Smooth muscle cell (in vitro differentiated cells): ENCODE results near the gene FMN1. TPM values are rescaled to one million over a fixed set of nuclear protein-coding genes. Genes with fewer than 3 reads are reported as not detected.

Source experiments
- DNase-seq: peaks from one replicate; lab custom pipeline; 2025; ENCODE audit not compliant: unreplicated experiment; lab: John Stamatoyannopoulos, UW
- H2AFZ ChIP-seq: fragments of 200-600 bp; sonication (generic); 2 replicates; pipeline ENCODE4 v1.6.0; 2016; ENCODE audit warnings: antibody characterized with exemption, low read depth, mild to moderate bottlenecking
- H3F3A ChIP-seq: fragments of 200-600 bp; sonication (generic); 2 replicates; pipeline ENCODE4 v1.6.0; 2017; ENCODE audit warnings: antibody characterized with exemption, low read depth
- H3K27ac ChIP-seq: fragments of 200-600 bp; sonication (generic); 2 replicates; pipeline ENCODE4 v1.5.1; 2016; ENCODE audit warnings: low read depth, mild to moderate bottlenecking
- H3K27me3 ChIP-seq: fragments of 200-600 bp; sonication (generic); 2 replicates; pipeline ENCODE4 v1.6.1; 2016; ENCODE audit warnings: low read depth, mild to moderate bottlenecking
- H3K36me3 ChIP-seq: fragments of 200-600 bp; sonication (generic); 2 replicates; pipeline ENCODE4 v1.5.1; 2016; ENCODE audit warnings: low read depth
- H3K4me1 ChIP-seq: fragments of 200-600 bp; sonication (generic); 2 replicates; pipeline ENCODE4 v1.5.1; 2016; ENCODE audit warnings: low read depth
- H3K4me2 ChIP-seq: fragments of 200-600 bp; sonication (generic); 2 replicates; pipeline ENCODE4 v1.6.0; 2016; ENCODE audit warnings: mild to moderate bottlenecking
- H3K4me3 ChIP-seq: fragments of 200-600 bp; sonication (generic); 2 replicates; pipeline ENCODE4 v1.5.1; 2016; ENCODE audit warnings: mild to moderate bottlenecking
- H3K79me2 ChIP-seq: fragments of 200-600 bp; sonication (generic); 2 replicates; pipeline ENCODE4 v1.6.0; 2016; ENCODE audit warnings: low read depth, mild to moderate bottlenecking
- H3K9ac ChIP-seq: fragments of 200-600 bp; sonication (generic); 2 replicates; pipeline ENCODE4 v1.6.0; 2016; ENCODE audit warnings: low read depth
- H3K9me3 ChIP-seq: fragments of 200-600 bp; sonication (generic); replicated peaks from 2 replicates; pipeline ENCODE4 v1.5.1; 2016; ENCODE audit warnings: low read depth
- H4K20me1 ChIP-seq: fragments of 200-600 bp; sonication (generic); 2 replicates; pipeline ENCODE4 v1.6.0; 2016; ENCODE audit warnings: low read depth
- CTCF ChIP-seq: fragments of 200-600 bp; sonication (generic); IDR thresholded peaks from 2 replicates; pipeline ENCODE4 v1.5.1; 2017; ENCODE audit warnings: borderline replicate concordance, mild to moderate bottlenecking, antibody characterized with exemption; ENCODE audit not compliant: insufficient read depth, poor library complexity, severe bottlenecking
- WGBS: methylation state at CpG from one replicate; pipeline ENCODE4 v1.1.7; 2016; ENCODE audit warnings: low lambda C conversion rate; 5-methylcytosine and 5-hydroxymethylcytosine counted together
- polyA plus RNA-seq: library from polyadenylated mRNA; unstranded; fragments of >200 nt; fragmentation: Nextera tagmentation; extraction: Ambion mirVana; gene quantifications from 2 replicates; pipeline ENCODE4 v1.2.1, GENCODE V29; 2016
- total RNA-seq: library from RNA; depleted of rRNA; stranded (reverse); fragments of >200 nt; gene quantifications from 2 replicates; pipeline ENCODE4 v1.2.3, GENCODE V29; 2014

Gene FMN1
- total and polyA plus RNA-seq, 2 experiments from 2014 or later, result 0.08 to 4.0 TPM

GRCh38 chr15:32778391-32779176 lies 415.9 kb downstream of the FMN1 start:
- Histone ChIP-seq H3K36me3 (no peaks in the 10 kb centered on the region), H4K20me1 (no peaks in the 10 kb centered on the region), H3K9ac (no peak overlapping the region), H3K27ac (no peak overlapping the region), H3F3A (peaks cover 5% of the 10 kb centered on the region), H3K27me3 (no peaks in the 10 kb centered on the region), H3K79me2 (no peaks in the 10 kb centered on the region), H3K9me3 (no peaks in the 10 kb centered on the region), H2AFZ (no peak overlapping the region), H3K4me2 (no peak overlapping the region), H3K4me1 (peaks cover 4% of the 10 kb centered on the region), H3K4me3 (no peak overlapping the region)
- 88% methylated on average over 4 of the region's 4 CpGs for WGBS
- TF ChIP-seq CTCF, result no peak
- DNase-seq, result no peak

GRCh38 chr15:32775103-32775502 lies 419.4 kb downstream of the FMN1 start:
- no peak overlapping the region for H2AFZ ChIP-seq
- H3F3A ChIP-seq, result peaks cover 5% of the 10 kb centered on the region
- H3K4me1 ChIP-seq, result no peaks in the 10 kb centered on the region
- H3K36me3 ChIP-seq, result no peaks in the 10 kb centered on the region
- DNase-seq, result no peak
- TF ChIP-seq CTCF, result no peak
- no peaks in the 10 kb centered on the region for H3K27me3 ChIP-seq
- WGBS, result 84% methylated on average over 3 of the region's 3 CpGs
- H3K27ac ChIP-seq, result no peak overlapping the region
- H3K9me3 ChIP-seq, result no peaks in the 10 kb centered on the region
- H3K79me2 ChIP-seq, result no peaks in the 10 kb centered on the region
- H4K20me1 ChIP-seq, result no peaks in the 10 kb centered on the region
- no peak overlapping the region for H3K4me3 ChIP-seq
- H3K9ac ChIP-seq, result no peak overlapping the region
- no peak overlapping the region for H3K4me2 ChIP-seq

GRCh38 chr15:32774022-32774421 lies 420.5 kb downstream of the FMN1 start:
- no peak overlapping the region for H2AFZ ChIP-seq
- H3K9me3 ChIP-seq, result no peaks in the 10 kb centered on the region
- H3K79me2 ChIP-seq, result no peaks in the 10 kb centered on the region
- 62% methylated on average over 4 of the region's 4 CpGs for WGBS
- no peak overlapping the region for H3K9ac ChIP-seq
- no peaks in the 10 kb centered on the region for H4K20me1 ChIP-seq
- no peaks in the 10 kb centered on the region for H3K36me3 ChIP-seq
- no peaks in the 10 kb centered on the region for H3K4me1 ChIP-seq
- H3K4me3 ChIP-seq, result no peak overlapping the region
- peaks cover 5% of the 10 kb centered on the region for H3F3A ChIP-seq
- TF ChIP-seq CTCF, result no peak
- no peaks in the 10 kb centered on the region for H3K27me3 ChIP-seq
- no peak for DNase-seq
- peak overlapping the region; percentile 75 for H3K27ac ChIP-seq
- H3K4me2 ChIP-seq, result no peak overlapping the region

GRCh38 chr15:32767236-32767635 lies 427.3 kb downstream of the FMN1 start:
- TF ChIP-seq CTCF, result no peak
- Histone ChIP-seq H3F3A (no peaks in the 10 kb centered on the region), H3K9me3 (no peaks in the 10 kb centered on the region), H3K27me3 (no peaks in the 10 kb centered on the region), H3K9ac (no peak overlapping the region), H3K36me3 (no peaks in the 10 kb centered on the region), H3K4me2 (no peak overlapping the region), H4K20me1 (no peaks in the 10 kb centered on the region), H3K4me1 (no peaks in the 10 kb centered on the region), H3K79me2 (no peaks in the 10 kb centered on the region), H2AFZ (no peak overlapping the region), H3K27ac (no peak overlapping the region), H3K4me3 (no peak overlapping the region)
- DNase-seq, result no peak
- 93% methylated on average over 1 of the region's 1 CpG for WGBS
